ENCODE measurements around the gene FBXL14.

DNA sequence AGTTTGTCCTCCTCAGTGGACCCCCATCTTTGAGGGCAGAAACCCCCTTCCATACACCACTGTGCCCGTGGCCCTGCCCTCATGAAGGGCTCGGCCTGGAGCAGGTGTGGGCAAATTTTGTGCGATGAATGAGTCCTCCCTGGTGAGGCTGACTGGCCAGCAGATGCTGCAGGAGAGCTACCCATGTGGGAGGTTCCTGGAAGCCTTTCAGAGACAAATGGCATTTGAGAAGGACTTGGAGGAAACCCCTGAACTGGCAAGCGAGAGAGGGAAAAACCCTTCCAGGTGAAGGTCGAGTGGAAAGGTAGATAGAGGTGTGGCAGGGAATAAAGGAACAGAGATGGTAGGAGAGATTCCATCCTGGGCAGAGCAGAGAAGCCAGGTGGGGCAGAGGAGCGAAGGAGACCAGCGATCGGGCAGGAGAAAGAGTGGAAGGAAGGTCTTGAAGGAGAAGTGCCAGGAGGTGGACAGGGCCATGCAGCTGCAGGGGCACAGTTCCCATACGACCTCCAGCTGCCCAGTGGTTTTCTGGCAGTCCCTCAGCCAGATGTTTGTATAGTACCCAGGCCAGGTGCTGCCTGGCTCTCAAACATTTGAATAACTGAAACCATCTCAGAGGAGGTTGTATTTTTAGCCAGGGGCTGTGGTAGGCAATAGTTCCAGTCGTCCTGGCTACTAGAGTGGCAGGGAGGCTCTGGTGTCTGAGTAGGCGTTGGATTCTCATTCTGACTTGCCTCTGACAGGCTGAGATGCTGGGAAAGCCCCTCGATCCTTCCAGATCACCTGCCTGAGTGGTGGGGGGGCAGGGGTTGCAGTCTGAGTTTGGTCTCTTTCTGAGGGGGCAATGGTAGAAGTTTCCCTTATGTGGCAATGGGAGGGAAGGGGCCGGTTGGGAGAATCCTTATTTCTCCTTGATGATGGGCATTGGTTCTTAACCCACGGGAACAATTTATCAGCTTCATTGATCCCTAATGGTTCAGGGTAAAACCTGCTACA, 40.1 kb downstream of the FBXL14 start:
- TF ChIP-seq, protein P1, sequence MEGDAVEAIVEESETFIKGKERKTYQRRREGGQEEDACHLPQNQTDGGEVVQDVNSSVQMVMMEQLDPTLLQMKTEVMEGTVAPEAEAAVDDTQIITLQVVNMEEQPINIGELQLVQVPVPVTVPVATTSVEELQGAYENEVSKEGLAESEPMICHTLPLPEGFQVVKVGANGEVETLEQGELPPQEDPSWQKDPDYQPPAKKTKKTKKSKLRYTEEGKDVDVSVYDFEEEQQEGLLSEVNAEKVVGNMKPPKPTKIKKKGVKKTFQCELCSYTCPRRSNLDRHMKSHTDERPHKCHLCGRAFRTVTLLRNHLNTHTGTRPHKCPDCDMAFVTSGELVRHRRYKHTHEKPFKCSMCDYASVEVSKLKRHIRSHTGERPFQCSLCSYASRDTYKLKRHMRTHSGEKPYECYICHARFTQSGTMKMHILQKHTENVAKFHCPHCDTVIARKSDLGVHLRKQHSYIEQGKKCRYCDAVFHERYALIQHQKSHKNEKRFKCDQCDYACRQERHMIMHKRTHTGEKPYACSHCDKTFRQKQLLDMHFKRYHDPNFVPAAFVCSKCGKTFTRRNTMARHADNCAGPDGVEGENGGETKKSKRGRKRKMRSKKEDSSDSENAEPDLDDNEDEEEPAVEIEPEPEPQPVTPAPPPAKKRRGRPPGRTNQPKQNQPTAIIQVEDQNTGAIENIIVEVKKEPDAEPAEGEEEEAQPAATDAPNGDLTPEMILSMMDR (IDR thresholded peaks at IDR 0.05), result no peak
- no peak for TF ChIP-seq POLR2A (IDR thresholded peaks at IDR 0.05)
